Neural progenitor cell (in vitro differentiated cells): ENCODE data around the gene BTG2. TPM values are rescaled to one million over a fixed set of nuclear protein-coding genes. Genes with fewer than 3 reads are reported as not detected.
A peak's percentile ranks its signal among the peaks of the same experiment; 100 is the strongest.

ENCODE experiments used
- DNase-seq: peaks from one replicate; pipeline ENCODE4 v3.0.0-alpha.2; 2016; ENCODE audit warnings: low spot score
- H2AFZ ChIP-seq: fragments of 200-600 bp; sonication (generic); replicated peaks from 2 replicates; pipeline ENCODE4 v1.6.1; 2016; ENCODE audit warnings: antibody characterized with exemption
- H3F3A ChIP-seq: fragments of 200-600 bp; sonication (generic); 2 replicates; pipeline ENCODE4 v1.6.1; 2016; ENCODE audit warnings: antibody characterized with exemption, low read depth
- H3K27ac ChIP-seq: fragments of 200-600 bp; sonication (generic); 2 replicates; pipeline ENCODE4 v1.5.1; 2016; ENCODE audit warnings: mild to moderate bottlenecking
- H3K27me3 ChIP-seq: fragments of 200-600 bp; sonication (generic); 2 replicates; pipeline ENCODE4 v1.6.1; 2016; ENCODE audit warnings: mild to moderate bottlenecking, moderate library complexity
- H3K36me3 ChIP-seq: fragments of 200-600 bp; sonication (generic); 2 replicates; pipeline ENCODE4 v1.5.1; 2016
- H3K4me1 ChIP-seq: fragments of 200-600 bp; sonication (generic); 2 replicates; pipeline ENCODE4 v1.6.1; 2016; ENCODE audit warnings: mixed run types
- H3K4me2 ChIP-seq: fragments of 200-600 bp; sonication (generic); 2 replicates; pipeline ENCODE4 v1.6.1; 2016
- H3K4me3 ChIP-seq: fragments of 200-600 bp; sonication (generic); 2 replicates; pipeline ENCODE4 v1.5.1; 2016
- H3K79me2 ChIP-seq: fragments of 200-600 bp; sonication (generic); 2 replicates; pipeline ENCODE4 v1.6.1; 2016; ENCODE audit warnings: low read depth
- H3K9ac ChIP-seq: fragments of 200-600 bp; sonication (generic); 2 replicates; pipeline ENCODE4 v1.6.1; 2016
- H3K9me3 ChIP-seq: fragments of 200-600 bp; sonication (generic); 2 replicates; pipeline ENCODE4 v1.5.1; 2016; ENCODE audit warnings: low read depth
- H4K20me1 ChIP-seq: fragments of 200-600 bp; sonication (generic); 2 replicates; pipeline ENCODE4 v1.6.1; 2016; ENCODE audit warnings: low read depth
- H3K27ac Mint-ChIP-seq: 3 replicates; pipeline ENCODE4 v1.8.0; 2021; ENCODE audit warnings: mixed read lengths
- H3K27me3 Mint-ChIP-seq: 2 replicates; pipeline ENCODE4 v1.8.0; 2022; ENCODE audit warnings: low read depth, mild to moderate bottlenecking, inconsistent platforms, moderate library complexity, mixed read lengths; ENCODE audit not compliant: insufficient read depth
- H3K36me3 Mint-ChIP-seq: 3 replicates; pipeline ENCODE4 v1.8.0; 2021; ENCODE audit warnings: mixed read lengths
- H3K4me1 Mint-ChIP-seq: 3 replicates; pipeline ENCODE4 v1.8.0; 2021; ENCODE audit warnings: mixed read lengths
- H3K4me3 Mint-ChIP-seq: 3 replicates; pipeline ENCODE4 v1.8.0; 2021; ENCODE audit warnings: mild to moderate bottlenecking, moderate library complexity, mixed read lengths
- H3K9me3 Mint-ChIP-seq: 3 replicates; pipeline ENCODE4 v1.8.0; 2020; ENCODE audit warnings: mixed read lengths
- EZH2 ChIP-seq: fragments of 200-600 bp; sonication (generic); IDR thresholded peaks from 2 replicates; pipeline ENCODE4 v1.6.1; 2017; ENCODE audit warnings: antibody characterized with exemption, mild to moderate bottlenecking, moderate library complexity
- EZH2phosphoT487 ChIP-seq: fragments of 200-600 bp; sonication (generic); IDR thresholded peaks from 2 replicates; pipeline ENCODE4 v1.6.1; 2017; ENCODE audit warnings: antibody characterized with exemption
- total RNA-seq: library from RNA; depleted of rRNA; stranded (reverse); fragments of >200 nt; gene quantifications from 2 replicates; pipeline ENCODE4 v1.2.3, GENCODE V29; 2015; ENCODE audit warnings: low replicate concordance
- TF ChIP-seq, protein P1 (sequence below): fragments of 200-600 bp; sonication (generic); IDR thresholded peaks from 2 replicates; pipeline ENCODE4 v1.5.1; 2017; ENCODE audit warnings: antibody characterized with exemption, mild to moderate bottlenecking

Gene BTG2
- total RNA-seq, 1 donor from 2014 or later = 26.5 TPM

DNA sequence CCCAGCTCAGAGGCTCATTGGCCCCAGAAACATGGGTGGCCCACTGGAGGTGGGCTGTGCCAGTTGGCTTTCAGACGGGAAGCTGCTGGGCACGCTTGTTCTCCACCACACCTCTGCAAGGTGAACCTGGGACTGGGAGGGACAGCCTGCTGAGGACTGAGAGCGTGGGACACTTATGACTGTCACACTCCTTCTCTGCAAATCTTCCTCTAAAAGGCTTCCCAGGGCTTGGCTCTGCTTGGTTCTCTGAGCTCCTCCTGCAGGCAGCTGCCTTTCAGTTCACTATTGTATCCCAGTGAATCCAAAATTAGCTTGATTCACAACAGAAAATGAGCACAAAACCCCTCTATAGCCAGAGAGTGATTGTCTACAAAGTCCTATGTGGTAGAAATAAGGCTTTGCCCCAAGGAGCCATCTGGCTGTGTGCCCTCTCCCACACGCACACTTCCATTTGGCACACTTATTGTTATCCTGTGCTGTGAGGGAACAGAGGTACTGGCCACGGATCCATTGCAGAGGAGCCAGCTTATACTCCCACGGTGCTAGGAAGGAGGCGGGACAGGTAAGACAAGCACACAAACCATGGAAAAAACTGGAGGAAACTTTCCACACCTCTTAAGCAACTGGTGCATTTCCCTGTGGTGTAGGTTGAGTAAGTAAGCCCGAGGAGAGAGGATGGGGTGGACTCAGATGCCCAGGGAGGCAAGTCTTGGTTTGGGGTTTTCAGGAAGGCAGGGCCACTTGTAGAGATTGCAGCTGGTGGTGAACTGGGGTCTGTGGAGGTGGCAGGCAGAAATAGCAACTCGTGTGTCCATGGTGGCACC is 18.9 kb upstream of the BTG2 start:
- TF ChIP-seq, protein P1, sequence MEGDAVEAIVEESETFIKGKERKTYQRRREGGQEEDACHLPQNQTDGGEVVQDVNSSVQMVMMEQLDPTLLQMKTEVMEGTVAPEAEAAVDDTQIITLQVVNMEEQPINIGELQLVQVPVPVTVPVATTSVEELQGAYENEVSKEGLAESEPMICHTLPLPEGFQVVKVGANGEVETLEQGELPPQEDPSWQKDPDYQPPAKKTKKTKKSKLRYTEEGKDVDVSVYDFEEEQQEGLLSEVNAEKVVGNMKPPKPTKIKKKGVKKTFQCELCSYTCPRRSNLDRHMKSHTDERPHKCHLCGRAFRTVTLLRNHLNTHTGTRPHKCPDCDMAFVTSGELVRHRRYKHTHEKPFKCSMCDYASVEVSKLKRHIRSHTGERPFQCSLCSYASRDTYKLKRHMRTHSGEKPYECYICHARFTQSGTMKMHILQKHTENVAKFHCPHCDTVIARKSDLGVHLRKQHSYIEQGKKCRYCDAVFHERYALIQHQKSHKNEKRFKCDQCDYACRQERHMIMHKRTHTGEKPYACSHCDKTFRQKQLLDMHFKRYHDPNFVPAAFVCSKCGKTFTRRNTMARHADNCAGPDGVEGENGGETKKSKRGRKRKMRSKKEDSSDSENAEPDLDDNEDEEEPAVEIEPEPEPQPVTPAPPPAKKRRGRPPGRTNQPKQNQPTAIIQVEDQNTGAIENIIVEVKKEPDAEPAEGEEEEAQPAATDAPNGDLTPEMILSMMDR = peak; percentile 14
- TF ChIP-seq EZH2phosphoT487 = no peak
- H3K27ac ChIP-seq = no peak overlapping the region
- no peak overlapping the region for H3K4me3 ChIP-seq
- peak overlapping the region; percentile 31 for H3K4me2 ChIP-seq
- no peaks in the 10 kb centered on the region for H3K36me3 Mint-ChIP-seq
- H3K4me3 Mint-ChIP-seq = peak overlapping the region; percentile 58
- peak; percentile 49 for DNase-seq
- peaks cover 31% of the 10 kb centered on the region for H3F3A ChIP-seq
- no peaks in the 10 kb centered on the region for H3K36me3 ChIP-seq
- no peaks in the 10 kb centered on the region for H3K27me3 ChIP-seq
- H2AFZ ChIP-seq = peak overlapping the region; percentile 92
- H3K9ac ChIP-seq = no peak overlapping the region
- peak overlapping the region; percentile 94 for H3K27ac Mint-ChIP-seq
- no peaks in the 10 kb centered on the region for H3K79me2 ChIP-seq
- peaks cover 53% of the 10 kb centered on the region for H3K4me1 ChIP-seq
- H4K20me1 ChIP-seq = no peaks in the 10 kb centered on the region
- H3K9me3 Mint-ChIP-seq = no peaks in the 10 kb centered on the region
- H3K4me1 Mint-ChIP-seq = peaks cover 69% of the 10 kb centered on the region
- peaks cover 15% of the 10 kb centered on the region for H3K27me3 Mint-ChIP-seq
- H3K9me3 ChIP-seq = no peaks in the 10 kb centered on the region

DNA sequence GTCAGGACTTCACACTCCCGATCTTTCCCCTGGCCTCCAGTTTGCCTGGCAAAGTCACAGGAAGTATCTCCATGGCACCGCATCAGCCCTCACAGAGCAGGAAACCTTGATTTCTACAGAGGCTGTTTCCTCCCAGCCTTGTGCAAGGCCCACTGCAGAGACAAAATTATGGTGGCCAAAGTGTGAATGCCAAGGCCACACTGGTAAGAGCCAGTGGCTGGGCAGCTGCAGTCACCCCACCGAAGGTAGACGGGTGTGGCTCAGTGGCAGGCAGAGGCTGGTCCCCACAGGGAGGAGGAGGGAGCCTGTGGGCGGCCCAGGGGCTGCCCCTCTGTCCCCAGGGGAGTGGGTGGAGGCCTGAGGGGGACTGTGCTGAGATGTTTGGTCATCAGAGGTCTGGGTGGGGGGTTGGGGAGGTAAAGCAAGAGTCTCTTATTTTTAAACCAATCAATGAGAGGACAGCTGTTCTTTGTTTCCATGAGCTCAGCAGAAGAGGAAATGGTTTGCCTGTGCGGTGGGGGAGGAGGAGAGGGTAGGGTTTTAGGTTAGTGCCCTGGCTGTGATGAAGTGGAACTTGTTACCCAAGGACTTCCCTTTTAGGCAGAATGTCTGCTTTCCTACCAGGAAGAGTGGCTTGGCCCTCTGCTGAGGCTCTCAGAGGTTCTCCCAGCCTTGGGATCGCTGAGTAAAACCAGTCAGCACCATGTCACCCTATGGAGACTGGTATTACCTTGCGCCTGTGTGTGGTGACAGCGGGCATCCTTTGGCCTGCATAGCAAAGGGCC is 18.0 kb upstream of the BTG2 start:
- no peak overlapping the region for H3K4me3 ChIP-seq
- H3K27me3 ChIP-seq = no peaks in the 10 kb centered on the region
- no peaks in the 10 kb centered on the region for H3K9me3 ChIP-seq
- H3K9me3 Mint-ChIP-seq = no peaks in the 10 kb centered on the region
- peak overlapping the region; percentile 31 for H3K4me2 ChIP-seq
- no peaks in the 10 kb centered on the region for H3K36me3 ChIP-seq
- peak overlapping the region; percentile 61 for H2AFZ ChIP-seq
- H3F3A ChIP-seq = peaks cover 32% of the 10 kb centered on the region
- no peak for DNase-seq
- H3K4me1 Mint-ChIP-seq = peaks cover 73% of the 10 kb centered on the region
- TF ChIP-seq, protein P1 = no peak
- TF ChIP-seq EZH2phosphoT487 (no peak), EZH2 (no peak)
- H3K27ac ChIP-seq = no peak overlapping the region
- H3K4me1 ChIP-seq = peaks cover 55% of the 10 kb centered on the region
- H3K4me3 Mint-ChIP-seq = no peak overlapping the region
- H4K20me1 ChIP-seq = no peaks in the 10 kb centered on the region
- no peaks in the 10 kb centered on the region for H3K79me2 ChIP-seq
- peak overlapping the region; percentile 94 for H3K27ac Mint-ChIP-seq
- H3K9ac ChIP-seq = no peak overlapping the region
- H3K27me3 Mint-ChIP-seq = peaks cover 15% of the 10 kb centered on the region
- H3K36me3 Mint-ChIP-seq = no peaks in the 10 kb centered on the region

DNA sequence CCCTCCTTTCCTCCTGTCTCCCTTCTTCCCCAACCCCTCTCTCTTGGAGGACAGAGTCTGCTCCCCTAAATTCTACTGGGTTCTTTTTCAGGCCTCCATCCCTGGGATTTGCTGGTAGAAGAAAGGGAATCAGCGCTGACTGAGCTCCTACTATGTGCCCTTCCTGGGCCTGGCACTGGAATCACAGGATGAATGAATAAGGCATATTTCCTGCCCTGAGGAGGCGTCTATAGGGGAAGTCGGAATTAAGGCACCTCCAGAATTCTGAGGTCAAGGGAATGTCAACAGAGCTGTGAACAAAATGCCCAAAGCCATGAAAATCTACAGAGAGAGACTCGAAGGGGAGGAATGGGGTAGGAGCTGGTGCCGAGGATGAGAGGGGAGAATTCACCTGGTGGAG is 17.4 kb upstream of the BTG2 start:
- Mint-ChIP-seq H3K27ac (peak overlapping the region; percentile 80), H3K27me3 (peaks cover 16% of the 10 kb centered on the region), H3K9me3 (no peaks in the 10 kb centered on the region), H3K4me1 (peaks cover 70% of the 10 kb centered on the region), H3K36me3 (no peaks in the 10 kb centered on the region), H3K4me3 (peak overlapping the region; percentile 0)
- no peak for DNase-seq
- Histone ChIP-seq H3K9ac (no peak overlapping the region), H3K27ac (no peak overlapping the region), H3K36me3 (no peaks in the 10 kb centered on the region), H3K4me1 (peaks cover 51% of the 10 kb centered on the region), H2AFZ (peak overlapping the region; percentile 61), H4K20me1 (no peaks in the 10 kb centered on the region), H3K79me2 (no peaks in the 10 kb centered on the region), H3K9me3 (no peaks in the 10 kb centered on the region), H3K4me3 (no peak overlapping the region), H3F3A (peaks cover 32% of the 10 kb centered on the region), H3K4me2 (peak overlapping the region; percentile 31), H3K27me3 (no peaks in the 10 kb centered on the region)
- TF ChIP-seq, protein P1 = no peak
- TF ChIP-seq EZH2 = no peak
- no peak for TF ChIP-seq EZH2phosphoT487
